ENCODE measurements around the gene TMEM108.

TMEM108 gene

GRCh38 chr3:133227813-133228212 is 189.6 kb downstream of the TMEM108 start:
- no peak for DNase-seq (ENCODE audit: low read depth in 2 of 2)

GRCh38 chr3:133230195-133230594 is 192.0 kb downstream of the TMEM108 start:
- DNase-seq (ENCODE audit: low read depth in 2 of 2) = no peak

- DNase-seq (ENCODE audit: low read depth in 2 of 2) = no peak
Measured at GRCh38 chr3:133236901-133237300, 198.7 kb downstream of the TMEM108 start.

GRCh38 chr3:133237380-133237779 is 199.2 kb downstream of the TMEM108 start:
- no peak for DNase-seq (ENCODE audit: low read depth in 2 of 2)

GRCh38 chr3:133238015-133238414 is 199.8 kb downstream of the TMEM108 start:
- DNase-seq (ENCODE audit: low read depth in 2 of 2) = no peak

GRCh38 chr3:133246119-133246518 is 207.9 kb downstream of the TMEM108 start:
- no peak for DNase-seq (ENCODE audit: low read depth in 2 of 2)

- DNase-seq (ENCODE audit: low read depth in 2 of 2) = no peak
Measured at GRCh38 chr3:133246773-133247172, 208.6 kb downstream of the TMEM108 start.

- DNase-seq (ENCODE audit: low read depth in 2 of 2) = no peak
Measured at GRCh38 chr3:133248389-133248788, 210.2 kb downstream of the TMEM108 start.

- no peak for DNase-seq (ENCODE audit: low read depth in 2 of 2)
Measured at GRCh38 chr3:133249490-133249889, 211.3 kb downstream of the TMEM108 start.

GRCh38 chr3:133254151-133254550 is 216.0 kb downstream of the TMEM108 start:
- no peak for DNase-seq (ENCODE audit: low read depth in 2 of 2)

- no peak for DNase-seq (ENCODE audit: low read depth in 2 of 2)
Measured at GRCh38 chr3:133254716-133255115, 216.5 kb downstream of the TMEM108 start.

GRCh38 chr3:133256787-133257483 is 218.7 kb downstream of the TMEM108 start:
- DNase-seq (ENCODE audit: low read depth in 2 of 2) = peak; percentile 24 to 30

- no peak for DNase-seq (ENCODE audit: low read depth in 2 of 2)
Measured at GRCh38 chr3:133258358-133258757, 220.2 kb downstream of the TMEM108 start.

- no peak for DNase-seq (ENCODE audit: low read depth in 2 of 2)
Measured at GRCh38 chr3:133259767-133260166, 221.6 kb downstream of the TMEM108 start.

- DNase-seq (ENCODE audit: low read depth in 2 of 2) = no peak
Measured at GRCh38 chr3:133262333-133262732, 224.1 kb downstream of the TMEM108 start.

- DNase-seq (ENCODE audit: low read depth in 2 of 2) = no peak
Measured at GRCh38 chr3:133264920-133265319, 226.7 kb downstream of the TMEM108 start.

- no peak for DNase-seq (ENCODE audit: low read depth in 2 of 2)
Measured at GRCh38 chr3:133268726-133269134, 230.5 kb downstream of the TMEM108 start.

GRCh38 chr3:133269393-133269792 is 231.2 kb downstream of the TMEM108 start:
- DNase-seq (ENCODE audit: low read depth in 2 of 2) = no peak

- DNase-seq (ENCODE audit: low read depth in 2 of 2) = no peak
Measured at GRCh38 chr3:133270631-133271030, 232.4 kb downstream of the TMEM108 start.

GRCh38 chr3:133271042-133271441 is 232.9 kb downstream of the TMEM108 start:
- DNase-seq (ENCODE audit: low read depth in 2 of 2) = no peak

- DNase-seq (ENCODE audit: low read depth in 2 of 2) = no peak
Measured at GRCh38 chr3:133271539-133271938, 233.3 kb downstream of the TMEM108 start.

GRCh38 chr3:133273346-133273745 is 235.2 kb downstream of the TMEM108 start:
- DNase-seq (ENCODE audit: low read depth in 2 of 2) = no peak

- no peak for DNase-seq (ENCODE audit: low read depth in 2 of 2)
Measured at GRCh38 chr3:133274477-133274876, 236.3 kb downstream of the TMEM108 start.

GRCh38 chr3:133276594-133276993 is 238.4 kb downstream of the TMEM108 start:
- no peak for DNase-seq (ENCODE audit: low read depth in 2 of 2)

Measured in fibroblast of skin of left biceps (primary cell).